H4 (cell line): ENCODE results near the gene ANKRD66. TPM values are rescaled to one million over a fixed set of nuclear protein-coding genes. Genes with fewer than 3 reads are reported as not detected.
"Not testable (repeated sequence)": the region's sequence is repeated elsewhere in the genome, so short reads cannot be mapped to it uniquely, and the experiment has no call there.

Source experiments
- DNase-seq: peaks from one replicate; pipeline ENCODE4 v3.0.0-alpha.2; 2015; ENCODE audit warnings: low spot score
- total RNA-seq: library from RNA; depleted of rRNA; stranded (reverse); fragments of >200 nt; shearing (Covaris generic); gene quantifications from 2 replicates; pipeline ENCODE4 v1.2.3, GENCODE V29; 2014; rRNA removed

The ANKRD66 gene
- not detected in 2 replicates for total RNA-seq

GRCh38 chr6:46746696-46747095 lies at the start of gene ANKRD66:
ANKRD66 (plus strand) TSS chr6:46746933; CDS start chr6:46751949, 5,016 bp downstream.
- no peak for DNase-seq

DNA sequence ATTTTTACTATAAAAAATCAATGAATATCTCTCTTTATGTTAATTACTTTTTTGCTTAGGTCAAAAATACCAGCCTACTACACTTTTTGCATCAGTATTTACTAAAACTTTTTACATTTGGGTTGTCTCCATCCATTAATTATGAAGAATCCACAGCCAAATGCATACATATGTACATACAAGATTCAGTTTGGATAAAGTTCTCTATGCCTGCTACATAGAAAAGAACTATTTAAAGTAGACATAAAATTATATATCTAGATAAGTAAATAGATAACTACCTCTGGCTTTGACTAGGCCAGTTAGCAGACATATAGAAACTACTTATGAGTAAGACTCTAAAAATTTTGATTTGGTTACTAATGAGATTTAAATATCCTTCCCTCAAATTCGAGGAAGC lies 46.8 kb upstream of the ANKRD66 start:
- DNase-seq = no peak

GRCh38 chr6:46704562-46704961 lies 42.2 kb upstream of the ANKRD66 start:
- no peak for DNase-seq

DNA sequence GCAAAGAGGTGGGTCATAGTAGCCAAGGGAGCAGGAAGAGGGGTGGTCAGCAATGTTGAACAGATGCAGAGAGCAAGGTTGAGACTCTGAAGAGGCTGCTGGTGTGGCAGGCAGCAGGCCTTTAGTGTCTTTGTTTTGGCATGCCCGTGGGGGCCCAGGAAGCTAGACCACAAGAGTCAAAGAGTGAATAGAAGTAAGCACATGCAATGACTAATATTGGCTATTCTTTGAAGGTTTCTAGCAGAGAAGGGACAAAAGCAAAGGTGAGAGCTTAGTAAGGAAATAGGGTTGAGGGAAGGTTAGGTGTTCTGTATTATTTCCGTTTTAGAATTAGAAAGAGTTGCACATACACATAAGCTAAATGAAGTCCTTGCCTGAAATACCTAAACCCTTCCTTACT lies 40.3 kb upstream of the ANKRD66 start:
- DNase-seq = no peak

DNA sequence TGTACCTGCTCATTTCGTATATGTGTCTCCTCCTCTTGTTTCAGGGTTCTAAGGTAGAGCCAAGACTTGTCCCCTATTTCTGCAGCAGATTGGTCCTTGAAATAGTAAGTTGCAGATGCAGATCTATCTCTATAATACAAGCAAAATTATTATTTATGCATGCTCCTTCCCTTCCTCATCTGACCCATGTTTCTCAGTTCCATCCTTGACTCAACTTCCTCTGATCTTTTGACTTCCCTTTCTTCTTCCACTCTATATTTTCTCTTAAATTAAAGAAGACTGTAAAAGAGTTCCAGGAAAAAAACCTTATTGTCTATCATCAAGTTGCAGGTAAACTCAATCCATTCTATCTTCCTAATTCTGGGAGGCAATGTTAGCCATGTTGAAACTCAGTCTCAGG lies 35.2 kb upstream of the ANKRD66 start:
- no peak for DNase-seq

GRCh38 chr6:46715141-46715540 lies 31.6 kb upstream of the ANKRD66 start:
- no peak for DNase-seq

- DNase-seq = no peak
These were observed 27.6 kb upstream of the ANKRD66 start for GRCh38 chr6:46719099-46719498.

GRCh38 chr6:46720401-46720800 lies 26.3 kb upstream of the ANKRD66 start:
- no peak for DNase-seq

DNA sequence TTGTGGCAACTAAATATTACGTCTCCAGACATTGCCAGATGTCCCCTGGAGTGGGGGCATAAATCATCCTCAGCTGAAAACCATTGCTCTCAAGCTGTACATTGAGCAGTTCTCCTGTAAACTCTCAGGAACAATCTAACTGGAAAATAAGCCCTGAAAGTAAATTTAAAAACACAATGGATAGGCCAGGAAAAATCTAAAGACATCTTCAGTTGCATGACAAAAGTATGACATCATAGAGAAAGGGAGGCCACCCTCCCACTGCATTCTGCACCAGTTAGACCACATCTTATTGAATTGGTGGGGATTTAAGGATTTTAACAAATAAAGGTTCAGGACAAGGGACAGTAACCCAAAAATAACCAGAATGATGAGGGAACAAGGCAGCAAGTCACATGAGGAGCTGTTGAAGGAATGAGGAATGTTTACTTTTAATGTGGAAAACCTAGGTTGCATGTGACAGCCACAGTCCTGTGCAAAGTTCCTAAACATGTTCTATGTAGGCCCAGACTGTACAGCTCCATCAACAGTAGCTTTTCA lies 16.9 kb upstream of the ANKRD66 start:
- no peak for DNase-seq

DNA sequence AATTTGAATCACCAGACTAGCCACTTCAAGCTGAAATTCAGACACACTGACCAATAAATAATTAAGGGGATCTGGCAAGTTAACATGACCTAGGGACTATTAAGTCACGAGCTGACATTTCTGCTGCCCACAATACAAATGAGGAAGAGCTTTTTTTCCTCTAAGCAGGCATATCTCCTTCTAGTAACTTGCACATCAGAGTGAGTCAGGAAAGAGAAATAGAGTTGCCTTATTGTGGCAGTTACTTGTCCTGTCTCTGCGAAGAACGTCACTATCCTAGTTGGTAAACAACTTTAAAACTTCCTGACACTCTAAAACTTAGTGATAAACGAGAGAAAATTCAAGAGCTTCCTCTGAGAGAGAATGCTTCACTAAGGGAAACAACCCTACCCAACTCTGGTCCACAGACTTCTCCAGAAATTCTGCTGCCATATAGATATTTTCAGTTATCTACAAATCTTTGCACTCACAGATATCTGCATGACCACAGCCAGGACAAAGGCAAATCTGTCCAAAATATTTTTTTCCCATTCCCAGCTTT lies 15.7 kb upstream of the ANKRD66 start:
- no peak for DNase-seq

- DNase-seq = no peak
These were observed 13.4 kb upstream of the ANKRD66 start for GRCh38 chr6:46733341-46733801.

DNA sequence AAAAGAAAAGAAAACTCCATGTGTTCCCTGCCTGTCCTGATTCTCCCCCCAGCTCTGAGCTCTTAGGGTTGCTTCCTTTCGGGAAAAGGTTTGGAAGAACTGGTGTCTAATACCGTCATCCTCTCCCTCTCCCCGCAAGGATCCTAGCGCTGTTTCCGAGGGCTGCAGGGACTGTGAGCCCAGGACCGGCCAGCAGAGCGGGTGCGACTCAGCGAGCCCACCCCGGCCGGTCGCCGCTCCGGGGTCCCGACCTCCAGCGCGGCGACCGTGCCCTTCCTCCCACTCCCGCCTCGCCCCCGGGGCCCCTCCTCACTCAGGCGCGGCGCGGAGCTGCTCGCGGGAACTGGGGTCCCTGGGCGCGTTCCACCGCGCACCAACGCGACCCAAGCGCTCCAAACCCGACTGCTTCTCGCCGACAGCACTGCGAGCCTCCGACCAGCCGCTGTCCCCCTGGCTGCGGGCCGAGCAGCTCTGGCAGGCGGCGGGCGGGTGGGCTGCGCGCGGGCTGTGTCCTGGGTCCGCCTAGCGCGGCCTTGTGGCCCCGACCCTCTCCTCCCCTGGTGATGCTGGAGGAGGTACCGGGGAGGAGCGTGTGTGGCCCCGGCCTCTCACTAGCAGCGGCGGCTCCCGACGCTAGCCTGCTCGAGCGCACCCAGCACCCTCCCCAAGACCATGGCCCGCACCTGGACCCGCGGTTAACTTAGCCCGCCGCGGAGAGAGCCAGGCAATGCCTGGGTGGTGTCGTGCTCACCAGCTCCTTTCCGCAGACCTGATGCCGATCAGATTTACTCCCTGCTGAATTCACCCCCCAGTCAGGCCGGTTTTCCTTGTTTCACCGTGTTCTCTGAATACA lies 11.6 kb upstream of the ANKRD66 start, which contains the start of gene PLA2G7:
Gene PLA2G7 (minus strand): TSS at position 509 of the 853 bp plus-strand sequence. CDS start 12,484 bp downstream, outside the sequence.
- no peak for DNase-seq

DNA sequence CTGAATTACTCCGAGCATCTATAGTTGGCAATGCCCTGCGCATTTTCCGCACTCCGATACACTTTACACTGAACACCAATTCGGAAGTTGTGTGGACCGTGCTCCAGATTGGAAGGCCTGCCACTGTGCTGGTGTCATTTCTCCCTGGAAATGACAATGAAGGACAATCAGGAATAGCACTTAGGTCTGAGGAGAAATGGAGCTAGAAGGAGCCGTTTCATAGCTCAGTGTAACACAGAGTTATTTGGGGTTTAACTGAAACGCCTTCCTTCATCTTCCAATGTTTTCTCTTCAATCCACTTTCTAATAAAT lies 11.1 kb upstream of the ANKRD66 start:
- no peak for DNase-seq

- no peak for DNase-seq
These were observed 9.8 kb upstream of the ANKRD66 start for GRCh38 chr6:46736906-46737305.

DNA sequence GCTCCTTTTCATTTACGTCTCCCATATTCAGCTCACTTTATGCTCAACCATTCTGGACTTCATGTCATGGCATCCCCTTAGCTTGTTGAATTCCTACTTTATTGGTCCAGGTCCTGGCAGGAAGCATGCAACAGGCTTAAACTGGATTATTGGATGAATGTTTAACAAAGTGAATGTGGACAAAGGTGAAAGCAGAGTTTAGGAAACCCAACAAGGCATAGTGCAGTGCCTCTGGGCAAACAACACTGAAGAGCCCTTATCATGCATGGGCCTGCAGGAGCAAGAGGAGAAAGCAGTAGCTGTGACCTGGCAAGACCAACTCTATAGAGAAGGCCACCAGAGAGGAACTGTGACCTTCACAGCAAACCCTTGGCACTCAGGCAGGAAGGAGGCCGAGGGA lies 5.3 kb upstream of the ANKRD66 start:
- DNase-seq = no peak

DNA sequence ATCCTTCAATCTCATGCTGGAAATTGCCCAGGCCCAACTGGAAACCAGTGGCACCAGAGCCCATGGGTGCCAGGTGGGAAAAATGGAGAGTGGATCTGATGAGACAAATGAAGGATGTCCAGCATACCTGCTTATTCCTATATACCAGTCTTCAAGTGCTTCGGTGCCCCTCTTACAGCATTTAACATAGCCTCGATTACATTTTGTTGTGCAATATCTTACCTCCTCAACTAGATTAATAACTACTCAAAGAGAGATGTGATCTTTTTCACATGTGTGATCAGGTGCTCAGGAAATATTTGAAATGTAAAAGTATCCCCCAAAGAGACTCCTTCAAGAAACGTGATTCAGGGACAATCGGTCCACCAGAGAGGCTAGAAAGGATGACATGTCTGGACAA lies 4.8 kb upstream of the ANKRD66 start:
- DNase-seq = no peak

DNA sequence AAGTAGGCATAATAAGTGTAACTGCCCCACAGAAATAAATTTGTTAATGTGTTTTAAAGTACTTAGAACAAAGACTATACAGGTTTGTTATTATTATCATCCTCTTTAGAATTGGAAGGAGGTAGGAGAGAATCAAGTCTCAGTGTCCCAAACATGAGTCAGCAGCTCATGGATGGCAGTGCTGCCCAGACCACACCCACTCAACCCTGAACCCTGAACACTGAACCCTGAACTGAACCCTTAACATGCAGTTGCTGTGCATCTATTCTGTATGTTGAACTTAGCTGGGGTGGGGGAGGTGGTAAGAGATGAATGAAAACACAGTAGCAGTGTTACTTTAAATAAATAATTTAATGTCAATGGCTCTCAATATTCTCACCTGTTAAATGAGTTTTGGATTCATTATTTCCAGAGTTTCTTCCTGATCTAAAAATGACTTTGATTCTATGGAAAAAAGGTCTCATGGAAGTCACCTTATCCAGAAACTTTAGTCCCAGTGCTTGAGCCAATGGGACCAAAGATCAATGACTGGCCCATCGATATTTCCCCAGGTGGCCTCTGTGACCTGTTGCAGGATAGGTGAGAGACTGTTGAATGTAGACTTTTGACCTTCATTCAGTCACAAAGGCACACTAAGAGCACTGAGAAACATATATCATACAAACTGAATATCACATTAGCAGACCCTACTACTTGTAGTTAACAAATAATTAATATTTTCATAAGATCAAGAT lies 3.1 kb upstream of the ANKRD66 start:
- DNase-seq = no peak

DNA sequence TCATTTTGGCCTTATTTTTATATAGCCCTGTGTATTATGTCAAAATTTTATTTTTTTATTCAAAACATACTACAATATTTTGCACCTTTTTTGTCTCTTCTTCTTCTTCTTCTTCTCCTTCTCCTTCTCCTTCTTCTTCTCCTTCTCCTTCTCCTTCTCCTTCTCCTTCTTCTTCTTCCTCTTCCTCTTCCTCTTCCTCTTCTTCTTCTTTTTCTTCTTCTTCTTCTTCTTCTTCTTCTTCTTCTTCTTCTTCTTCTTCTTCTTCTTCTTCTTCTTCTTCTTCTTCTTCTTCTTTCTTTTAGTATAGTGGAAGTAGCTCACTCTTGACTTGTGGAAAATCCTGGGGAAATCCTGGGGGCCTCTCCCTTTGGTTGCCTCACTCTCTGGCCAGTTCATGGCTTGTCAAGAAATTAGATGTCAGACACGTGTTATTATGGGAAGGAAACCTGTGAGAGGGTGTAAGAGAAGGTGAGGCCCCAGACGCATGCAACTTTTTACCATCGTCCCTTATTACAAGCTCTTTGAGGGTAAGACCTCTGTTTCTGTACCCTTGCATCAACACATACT lies 2.5 kb upstream of the ANKRD66 start:
- not testable (repeated sequence) for DNase-seq

- DNase-seq = no peak
These were observed 760 bp upstream of the ANKRD66 start for GRCh38 chr6:46745973-46746372.

GRCh38 chr6:46748940-46749503 lies 2.3 kb downstream of the ANKRD66 start:
- no peak for DNase-seq

- no peak for DNase-seq
These were observed 3.0 kb downstream of the ANKRD66 start for GRCh38 chr6:46749731-46750130.

DNA sequence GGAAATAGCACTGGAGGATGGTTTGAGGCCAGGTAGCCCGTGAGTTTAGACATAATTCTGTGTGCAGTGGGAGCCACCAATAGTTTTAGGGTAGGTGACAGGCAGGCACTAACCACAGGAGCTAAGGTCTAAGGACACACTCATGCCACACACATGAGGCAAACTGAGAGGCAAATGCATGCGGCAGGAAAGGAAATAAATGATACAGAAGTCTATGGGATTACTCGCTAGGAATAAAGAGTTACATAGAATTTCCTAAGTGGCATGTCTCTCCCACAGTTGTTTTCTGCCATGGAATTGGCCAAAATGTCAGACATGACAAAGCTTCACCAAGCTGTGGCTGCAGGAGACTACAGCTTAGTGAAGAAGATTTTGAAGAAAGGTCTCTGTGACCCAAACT lies 4.9 kb downstream of the ANKRD66 start:
- DNase-seq = no peak
